ENCODE measurements around the gene PNPLA1.

The PNPLA1 gene

DNA sequence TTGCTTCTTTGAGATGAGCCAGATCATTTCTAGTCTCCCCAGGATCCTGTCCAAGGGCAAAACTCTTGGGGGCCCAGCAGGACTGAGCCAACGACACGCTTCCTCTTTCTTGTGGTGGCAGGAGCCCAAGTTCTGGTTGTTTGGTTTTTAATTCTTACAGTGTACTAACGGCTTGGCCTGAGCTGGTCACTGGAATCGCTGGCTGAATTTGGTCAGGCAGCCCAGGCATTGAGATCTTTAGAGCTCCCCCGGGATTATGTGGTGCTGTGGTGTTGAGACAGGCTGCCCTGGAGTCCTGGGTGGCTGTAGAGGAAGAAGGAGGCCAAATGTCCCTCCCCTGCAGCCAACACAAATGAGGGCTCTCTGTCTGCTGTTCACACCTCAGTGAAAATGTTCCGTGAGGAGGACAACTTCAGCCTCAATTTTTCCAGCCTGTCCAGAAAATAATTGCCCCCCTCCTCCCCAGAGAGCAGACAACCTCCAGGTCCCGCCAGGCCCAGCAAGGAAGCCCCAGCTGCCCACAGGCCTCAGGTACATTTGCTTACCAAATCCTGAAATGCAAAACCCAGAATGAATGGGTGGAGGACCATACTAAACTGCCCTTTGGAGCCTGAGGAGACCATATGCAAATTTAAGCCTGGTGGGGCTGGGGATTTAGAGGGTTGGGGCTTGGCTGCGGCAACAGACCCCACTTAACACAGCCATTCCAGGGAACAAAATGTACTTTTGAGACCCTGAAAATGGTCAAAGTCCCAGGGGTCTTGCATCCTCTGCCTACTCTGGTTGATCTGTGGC lies 43.2 kb downstream of the PNPLA1 start:
- no peak overlapping the region for H3K4me3 ChIP-seq (ENCODE audit: low read depth in 1 of 2, low read length in 1 of 2)
- H3K36me3 ChIP-seq = peaks cover 59% of the 10 kb centered on the region
- no peaks in the 10 kb centered on the region for H3K27me3 ChIP-seq
- TF ChIP-seq, protein P1, sequence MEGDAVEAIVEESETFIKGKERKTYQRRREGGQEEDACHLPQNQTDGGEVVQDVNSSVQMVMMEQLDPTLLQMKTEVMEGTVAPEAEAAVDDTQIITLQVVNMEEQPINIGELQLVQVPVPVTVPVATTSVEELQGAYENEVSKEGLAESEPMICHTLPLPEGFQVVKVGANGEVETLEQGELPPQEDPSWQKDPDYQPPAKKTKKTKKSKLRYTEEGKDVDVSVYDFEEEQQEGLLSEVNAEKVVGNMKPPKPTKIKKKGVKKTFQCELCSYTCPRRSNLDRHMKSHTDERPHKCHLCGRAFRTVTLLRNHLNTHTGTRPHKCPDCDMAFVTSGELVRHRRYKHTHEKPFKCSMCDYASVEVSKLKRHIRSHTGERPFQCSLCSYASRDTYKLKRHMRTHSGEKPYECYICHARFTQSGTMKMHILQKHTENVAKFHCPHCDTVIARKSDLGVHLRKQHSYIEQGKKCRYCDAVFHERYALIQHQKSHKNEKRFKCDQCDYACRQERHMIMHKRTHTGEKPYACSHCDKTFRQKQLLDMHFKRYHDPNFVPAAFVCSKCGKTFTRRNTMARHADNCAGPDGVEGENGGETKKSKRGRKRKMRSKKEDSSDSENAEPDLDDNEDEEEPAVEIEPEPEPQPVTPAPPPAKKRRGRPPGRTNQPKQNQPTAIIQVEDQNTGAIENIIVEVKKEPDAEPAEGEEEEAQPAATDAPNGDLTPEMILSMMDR (IDR thresholded peaks at IDR 0.05) = no peak
- H3K27ac ChIP-seq = peak overlapping the region; percentile 57
- H3K9me3 ChIP-seq = no peaks in the 10 kb centered on the region
- peaks cover 7 to 12% of the 10 kb centered on the region in 2 experiments for H3K4me1 ChIP-seq (ENCODE audit: control insufficient read depth in 1 of 2, insufficient read depth in 1 of 2, low read depth in 1 of 2, low read length in 1 of 2)

DNA sequence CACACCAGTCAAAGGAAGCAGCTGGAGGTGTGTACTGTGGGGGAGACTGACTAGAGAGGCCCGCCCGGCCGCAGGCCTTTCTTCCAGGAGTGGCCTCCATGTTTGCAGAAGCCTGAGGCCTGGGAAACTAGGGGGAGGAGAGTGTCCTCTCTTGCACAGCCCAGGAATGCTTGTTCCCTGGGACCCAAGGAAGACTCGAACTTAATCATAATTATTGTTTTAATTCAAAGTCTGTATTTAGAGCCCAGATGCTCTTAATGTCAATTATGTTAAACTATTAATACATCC lies 43.7 kb downstream of the PNPLA1 start:
- Histone ChIP-seq H3K9me3 (no peaks in the 10 kb centered on the region), H3K27me3 (no peaks in the 10 kb centered on the region)
- TF ChIP-seq, protein P1 (IDR thresholded peaks at IDR 0.05) = no peak

DNA sequence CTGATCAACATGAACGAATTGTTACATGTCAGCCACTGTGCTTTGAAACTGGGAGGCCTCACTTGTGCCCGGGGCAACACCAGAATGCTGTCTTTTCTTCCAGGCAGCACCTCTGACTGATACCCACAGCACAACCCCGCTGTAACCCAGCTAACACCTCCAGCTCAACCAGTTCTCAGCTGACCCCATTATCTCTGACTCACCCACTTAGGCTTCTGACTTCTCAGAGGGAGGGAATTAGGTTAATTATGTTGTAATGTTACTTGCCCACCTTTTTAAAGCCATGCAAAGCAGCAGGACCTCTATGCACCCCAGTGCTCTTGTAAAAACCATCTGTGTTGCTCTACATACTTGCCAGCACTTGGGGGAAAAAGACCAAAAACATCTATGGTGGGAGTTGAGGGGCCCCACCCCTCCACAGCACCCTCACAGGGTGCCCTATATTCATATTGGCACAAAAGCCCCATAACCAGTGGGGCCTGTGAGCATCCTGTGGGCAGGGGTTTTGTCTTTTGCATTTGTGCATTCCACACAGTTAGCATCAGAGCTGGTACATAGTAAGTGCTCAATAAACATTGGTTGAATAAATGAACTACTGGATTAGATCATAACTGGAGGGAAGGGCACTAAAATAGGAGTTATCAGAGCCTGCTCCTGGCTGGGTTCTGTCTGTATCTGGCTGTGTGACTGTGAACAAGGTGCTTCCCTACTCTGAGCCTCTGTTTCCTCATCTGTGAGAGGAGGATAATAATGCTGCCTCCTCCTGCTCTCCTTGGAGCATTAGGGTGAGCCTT lies 44.6 kb downstream of the PNPLA1 start:
- Histone ChIP-seq H3K9me3 (no peaks in the 10 kb centered on the region), H3K27me3 (no peaks in the 10 kb centered on the region), H3K27ac (no peak overlapping the region), H3K4me1 (ENCODE audit: control insufficient read depth in 1 of 2, insufficient read depth in 1 of 2, low read depth in 1 of 2, low read length in 1 of 2) (peaks cover 7 to 9% of the 10 kb centered on the region in 2 experiments), H3K4me3 (ENCODE audit: low read depth in 1 of 2, low read length in 1 of 2) (no peak overlapping the region), H3K36me3 (peaks cover 45% of the 10 kb centered on the region)
- TF ChIP-seq, protein P1 (IDR thresholded peaks at IDR 0.05) = no peak

More for the DNA sequence above, 43.7 kb downstream of the PNPLA1 start:
- no peak overlapping the region for H3K27ac ChIP-seq
- peaks cover 7 to 12% of the 10 kb centered on the region in 2 experiments for H3K4me1 ChIP-seq (ENCODE audit: control insufficient read depth in 1 of 2, insufficient read depth in 1 of 2, low read depth in 1 of 2, low read length in 1 of 2)
- no peak overlapping the region for H3K4me3 ChIP-seq (ENCODE audit: low read depth in 1 of 2, low read length in 1 of 2)
- H3K36me3 ChIP-seq = peaks cover 54% of the 10 kb centered on the region

- H3K27me3 ChIP-seq = no peaks in the 10 kb centered on the region
- peaks cover 7 to 8% of the 10 kb centered on the region in 2 experiments for H3K4me1 ChIP-seq (ENCODE audit: control insufficient read depth in 1 of 2, insufficient read depth in 1 of 2, low read depth in 1 of 2, low read length in 1 of 2)
- H3K36me3 ChIP-seq = peaks cover 30% of the 10 kb centered on the region
- H3K9me3 ChIP-seq = no peaks in the 10 kb centered on the region
- H3K4me3 ChIP-seq (ENCODE audit: low read depth in 1 of 2, low read length in 1 of 2) = no peak overlapping the region
- TF ChIP-seq, protein P1 (IDR thresholded peaks at IDR 0.05) = no peak
- no peak overlapping the region for H3K27ac ChIP-seq
These were observed 46.1 kb downstream of the PNPLA1 start for GRCh38 chr6:36315921-36316320.

GRCh38 chr6:36317623-36318022 lies 47.8 kb downstream of the PNPLA1 start:
- Histone ChIP-seq H3K27ac (no peak overlapping the region), H3K4me3 (ENCODE audit: low read depth in 1 of 2, low read length in 1 of 2) (no peak overlapping the region), H3K4me1 (ENCODE audit: control insufficient read depth in 1 of 2, insufficient read depth in 1 of 2, low read depth in 1 of 2, low read length in 1 of 2) (peaks cover 6 to 7% of the 10 kb centered on the region in 2 experiments), H3K27me3 (no peaks in the 10 kb centered on the region), H3K36me3 (peaks cover 13% of the 10 kb centered on the region), H3K9me3 (no peaks in the 10 kb centered on the region)
- TF ChIP-seq, protein P1 (IDR thresholded peaks at IDR 0.05) = no peak
